PC-3 (cell line): Measurements from ENCODE around the gene ADAMTSL5. TPM values are rescaled to one million over a fixed set of nuclear protein-coding genes. Genes with fewer than 3 reads are reported as not detected.
A peak's percentile ranks its signal among the peaks of the same experiment; 100 is the strongest.

Experiments used
- ATAC-seq: fragments of 200-7000 bp; cut with Tn5 transposase; 2 replicates; pipeline ENCODE4 v1.9.1; 2020; ENCODE audit warnings: mild to moderate bottlenecking, moderate library complexity
- BruUV-seq: library from RNA; stranded (reverse); fragments of 400-500 nt; replicated peaks from 2 replicates; lab custom pipeline; 2021; lab: Mats Ljungman, UMichigan
- CTCF ChIA-PET: fragments of 300-600 bp; sonication (Branson Sonifier 250); formaldehyde crosslinking; loops from one replicate; lab custom pipeline; 2022; ENCODE audit warnings: antibody characterized with exemption; lab: Charles Lee
- POLR2A ChIA-PET: fragments of 300-600 bp; sonication (Branson Sonifier 250); formaldehyde crosslinking; loops from one replicate; lab custom pipeline; 2022; ENCODE audit warnings: antibody characterized with exemption; ENCODE audit not compliant: unreplicated experiment; lab: Charles Lee
- DNase-seq: peaks from one replicate; pipeline ENCODE4 v3.0.0-alpha.2; 2015
- H2AFZ ChIP-seq: fragments of 300-600 bp; sonication (generic); 2 replicates; pipeline ENCODE4 v1.6.0; 2016; ENCODE audit warnings: antibody characterized with exemption, low read length
- H3F3A ChIP-seq: fragments of 300-600 bp; sonication (generic); one replicate; pipeline ENCODE4 v1.6.0; 2017; ENCODE audit warnings: antibody characterized with exemption, low read length, control low read depth, mild to moderate bottlenecking; ENCODE audit not compliant: unreplicated experiment
- H3K27ac ChIP-seq: fragments of 300-600 bp; sonication (generic); 2 replicates; pipeline ENCODE4 v1.5.1; 2016; ENCODE audit warnings: mild to moderate bottlenecking, low read length
- H3K27me3 ChIP-seq: fragments of 300-600 bp; sonication (generic); 2 replicates; pipeline ENCODE4 v1.6.1; 2016; ENCODE audit warnings: low read length, mixed read lengths
- H3K36me3 ChIP-seq: fragments of 300-600 bp; sonication (generic); 2 replicates; pipeline ENCODE4 v1.6.1; 2016; ENCODE audit warnings: low read depth, mixed run types, low read length, mixed read lengths
- H3K4me1 ChIP-seq: fragments of 300-600 bp; sonication (generic); 2 replicates; pipeline ENCODE4 v1.5.1; 2016; ENCODE audit warnings: low read length; ENCODE audit not compliant: insufficient read depth
- H3K4me2 ChIP-seq: fragments of 300-600 bp; sonication (generic); 2 replicates; pipeline ENCODE4 v1.6.0; 2016; ENCODE audit warnings: low read length
- H3K4me3 ChIP-seq: fragments of 300-600 bp; sonication (generic); 2 replicates; pipeline ENCODE4 v1.5.1; 2016; ENCODE audit warnings: mild to moderate bottlenecking, low read length, mixed read lengths
- H3K79me2 ChIP-seq: fragments of 300-600 bp; sonication (generic); 2 replicates; pipeline ENCODE4 v1.6.1; 2017; ENCODE audit warnings: low read length, mixed read lengths
- H3K9ac ChIP-seq: fragments of 300-600 bp; sonication (generic); 2 replicates; pipeline ENCODE4 v1.6.0; 2016; ENCODE audit warnings: mild to moderate bottlenecking, low read length
- H3K9me2 ChIP-seq: fragments of 300-600 bp; sonication (generic); replicated peaks from 2 replicates; pipeline ENCODE4 v1.6.1; 2016; ENCODE audit warnings: mixed run types, low read length, mixed read lengths
- H3K9me3 ChIP-seq: fragments of 300-600 bp; sonication (generic); 2 replicates; pipeline ENCODE4 v1.6.1; 2016; ENCODE audit warnings: low read length, mixed read lengths
- H4K20me1 ChIP-seq: fragments of 300-600 bp; sonication (generic); 2 replicates; pipeline ENCODE4 v1.6.1; 2016; ENCODE audit warnings: low read length, mixed read lengths
- CTCF ChIP-seq: fragments of 300-600 bp; sonication (generic); conservative IDR thresholded peaks from 2 replicates; pipeline ENCODE4 v1.5.1; 2017; ENCODE audit warnings: antibody characterized with exemption, low read depth, mild to moderate bottlenecking, low read length
- EZH2 ChIP-seq: fragments of 300-600 bp; sonication (generic); IDR thresholded peaks from one replicate; pipeline ENCODE4 v1.6.1; 2017; ENCODE audit warnings: antibody characterized with exemption, mild to moderate bottlenecking, low read length; ENCODE audit not compliant: unreplicated experiment
- EZH2phosphoT487 ChIP-seq: fragments of 300-600 bp; sonication (generic); IDR thresholded peaks from 2 replicates; pipeline ENCODE4 v1.6.1; 2018; ENCODE audit warnings: mild to moderate bottlenecking, antibody characterized with exemption, low read length, borderline replicate concordance
- intact Hi-C: fragments of 100-400 bp; cut with micrococcal nuclease; formaldehyde crosslinking; loops from 2 replicates; pipeline ENCODE4 v1.9.0; 2023
- total RNA-seq: library from RNA; depleted of rRNA; stranded (reverse); fragments of >200 nt; gene quantifications from 2 replicates; pipeline ENCODE4 v1.2.3, GENCODE V29; 2014

ADAMTSL5 gene
- total RNA-seq, 1 experiment from 2014 or later, result 5.0 TPM

GRCh38 chr19:1467490-1468273 lies 45.1 kb downstream of the ADAMTSL5 start:
- Histone ChIP-seq H2AFZ (peak overlapping the region; percentile 65; the same call in 1 of the 2 replicates), H4K20me1 (no peaks in the 10 kb centered on the region), H3K27me3 (no peaks in the 10 kb centered on the region), H3K27ac (no peak overlapping the region), H3F3A (no peaks in the 10 kb centered on the region), H3K4me3 (peak overlapping the region; percentile 65), H3K9ac (peak overlapping the region; percentile 67), H3K9me2 (no peaks in the 10 kb centered on the region), H3K36me3 (no peaks in the 10 kb centered on the region), H3K9me3 (no peaks in the 10 kb centered on the region), H3K4me2 (peak overlapping the region; percentile 88), H3K4me1 (peaks cover 18% of the 10 kb centered on the region), H3K79me2 (peaks cover 27% of the 10 kb centered on the region)
- POLR2A ChIA-PET, result no interaction called here
- DNase-seq (no peak), ATAC-seq (no peak; the same call in 1 of the 2 replicates)
- TF ChIP-seq CTCF (no peak), EZH2phosphoT487 (no peak), EZH2 (no peak)
- intact Hi-C loops, result no loop called here
- no TSS peak for BruUV-seq
- CTCF ChIA-PET, result interaction anchor here (1.3 kb wide), 1 partner anchor 23 kb away, joined by 3 read pairs; no protein-coding TSS in a partner anchor

DNA sequence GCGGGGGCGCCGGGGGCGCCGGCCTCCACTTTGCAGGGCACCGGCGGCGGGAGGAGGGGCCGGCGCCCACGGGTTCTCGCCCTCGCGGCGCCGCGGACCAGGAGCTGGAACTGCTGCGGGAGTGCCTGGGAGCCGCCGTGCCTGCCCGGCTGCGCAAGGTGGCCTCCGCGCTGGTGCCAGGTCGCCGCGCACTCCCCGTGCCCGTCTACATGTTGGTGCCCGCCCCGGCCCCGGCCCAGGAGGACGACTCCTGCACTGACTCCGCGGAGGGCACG lies 45.7 kb downstream of the ADAMTSL5 start:
- DNase-seq (no peak), ATAC-seq (no peak)
- intact Hi-C loops, result no loop called here
- H4K20me1 ChIP-seq, result no peaks in the 10 kb centered on the region
- ChIA-PET POLR2A (no interaction called here), CTCF (interaction anchor here (1.3 kb wide), 1 partner anchor 23 kb away, joined by 3 read pairs; no protein-coding TSS in a partner anchor)
- TF ChIP-seq CTCF (no peak), EZH2phosphoT487 (no peak), EZH2 (no peak)
- no TSS peak for BruUV-seq
- no peak overlapping the region; the same call in 1 of the 2 replicates for H3K9ac ChIP-seq
- no peaks in the 10 kb centered on the region for H3K27me3 ChIP-seq
- peak overlapping the region; percentile 88 for H3K4me2 ChIP-seq
- peak overlapping the region; percentile 65 for H3K4me3 ChIP-seq
- no peak overlapping the region for H2AFZ ChIP-seq
- H3F3A ChIP-seq, result no peaks in the 10 kb centered on the region
- no peaks in the 10 kb centered on the region for H3K36me3 ChIP-seq
- H3K4me1 ChIP-seq, result peaks cover 18% of the 10 kb centered on the region
- H3K79me2 ChIP-seq, result peaks cover 27% of the 10 kb centered on the region
- no peaks in the 10 kb centered on the region for H3K9me3 ChIP-seq
- H3K27ac ChIP-seq, result no peak overlapping the region
- H3K9me2 ChIP-seq, result no peaks in the 10 kb centered on the region
